GM03348 (cell line): Measurements from ENCODE around the gene RTN1.

ENCODE experiments used
- DNase-seq: peaks from one replicate; pipeline ENCODE4 v3.0.0; 2012; ENCODE audit warnings: low spot score

The RTN1 gene

GRCh38 chr14:59850458-59850857 lies 20.1 kb downstream of the RTN1 start:
- DNase-seq, result no peak

DNA sequence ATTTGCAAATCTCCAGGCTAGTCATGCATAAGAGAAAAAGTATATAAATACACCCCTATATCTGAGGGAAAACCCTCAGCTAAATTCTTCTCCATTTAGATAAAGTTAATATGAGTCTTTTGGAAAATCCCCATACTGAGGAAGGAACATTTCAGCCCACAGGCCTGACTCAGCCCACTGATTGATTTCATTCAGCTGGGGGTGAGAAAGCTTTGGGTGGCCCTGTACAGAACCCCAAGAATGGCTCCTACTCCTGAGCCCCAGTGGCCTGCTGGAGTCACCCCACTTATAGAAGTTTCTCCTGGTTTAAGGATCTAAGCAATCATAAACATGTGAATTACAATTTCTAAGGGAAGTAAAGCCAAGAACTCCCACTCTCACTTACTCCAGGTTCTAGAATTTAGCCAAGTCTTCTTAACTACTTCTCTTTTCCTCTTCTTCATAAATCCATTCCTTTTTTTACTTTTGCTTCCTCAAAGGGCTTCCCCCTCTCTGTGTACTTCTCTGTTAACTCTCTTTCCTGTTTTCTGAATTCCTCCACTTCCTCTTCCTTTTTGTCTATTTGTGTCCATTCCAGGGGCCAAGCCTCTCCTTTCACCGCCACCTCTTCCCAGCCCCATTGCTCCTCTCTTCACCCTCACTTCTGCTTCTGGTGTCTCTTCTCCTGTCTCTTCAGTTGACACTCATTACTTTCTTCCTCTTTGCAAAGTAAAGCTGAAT lies 21.0 kb downstream of the RTN1 start:
- DNase-seq, result no peak

- DNase-seq, result no peak
Measured at GRCh38 chr14:59848671-59849070, 21.9 kb downstream of the RTN1 start.

- DNase-seq, result no peak
Measured at GRCh38 chr14:59847711-59848110, 22.9 kb downstream of the RTN1 start.

DNA sequence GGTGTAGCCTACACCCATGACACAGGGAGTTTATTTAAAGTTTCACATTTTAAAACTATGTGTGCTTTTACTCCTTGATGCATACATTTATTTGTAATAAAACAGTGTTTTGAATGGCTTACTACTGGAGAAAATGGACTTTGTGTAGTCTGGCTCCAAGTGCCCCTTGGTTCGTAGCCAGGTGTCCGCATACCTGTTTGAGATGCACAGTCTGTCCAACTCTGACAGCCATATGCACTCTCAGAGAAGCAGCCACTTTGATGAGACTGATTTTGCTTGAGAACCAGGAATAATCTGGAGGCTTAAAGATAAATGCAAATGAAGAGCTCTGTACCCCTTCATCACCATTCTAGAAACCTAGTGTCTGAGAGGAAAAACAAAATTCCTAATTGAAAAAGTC lies 24.0 kb downstream of the RTN1 start:
- no peak for DNase-seq

DNA sequence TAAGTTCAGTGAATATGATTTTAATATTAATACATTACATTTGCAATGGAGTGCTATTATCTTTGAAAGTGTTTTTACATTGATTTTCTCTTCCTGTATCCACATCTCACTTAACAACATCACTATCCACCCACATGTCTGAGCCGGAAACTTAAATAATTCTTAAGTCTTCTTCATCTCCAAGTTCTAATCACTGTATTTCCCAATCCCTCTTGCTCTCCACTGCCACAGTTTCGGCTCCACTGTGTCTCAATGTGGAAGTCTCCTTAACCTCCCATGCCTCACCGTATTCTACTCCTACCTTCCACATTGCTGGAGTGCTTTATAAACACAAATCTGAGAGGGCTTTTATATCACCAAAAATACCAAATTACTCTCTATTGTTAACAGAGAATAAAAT lies 25.3 kb downstream of the RTN1 start:
- DNase-seq, result no peak

GRCh38 chr14:59844186-59844812 lies 26.3 kb downstream of the RTN1 start:
- no peak for DNase-seq

GRCh38 chr14:59836116-59836515 lies 34.5 kb downstream of the RTN1 start:
- no peak for DNase-seq

GRCh38 chr14:59832653-59833294 lies 37.8 kb downstream of the RTN1 start:
- no peak for DNase-seq

DNA sequence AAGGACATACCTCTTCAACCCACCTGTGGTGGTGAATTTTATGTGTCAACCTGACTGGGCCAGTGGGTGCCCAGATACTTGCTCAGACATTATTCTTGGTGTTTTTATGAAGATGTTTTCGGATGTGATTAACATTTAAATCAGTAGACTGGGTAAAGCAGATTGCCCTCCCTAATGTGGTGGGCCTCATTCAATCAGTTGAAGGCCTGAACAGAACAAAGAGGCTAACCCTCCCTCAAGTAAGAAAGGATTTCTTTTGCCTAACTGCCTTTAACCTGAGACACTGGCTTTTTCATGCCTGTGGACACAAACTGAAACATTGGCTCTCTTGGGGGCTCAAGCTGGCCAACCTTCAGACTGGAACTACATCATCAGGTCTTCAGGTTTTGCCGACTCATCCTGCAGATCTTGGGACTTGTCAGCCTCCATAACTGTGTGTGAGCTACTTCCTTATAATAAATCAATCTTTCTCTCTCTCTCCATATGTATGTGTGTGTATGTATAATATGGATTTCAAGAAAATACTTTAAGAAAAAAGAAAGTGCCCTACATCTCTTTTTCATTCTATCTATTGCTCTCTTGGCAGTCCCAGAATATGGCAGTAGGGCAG lies 39.4 kb downstream of the RTN1 start:
- no peak for DNase-seq

GRCh38 chr14:59830338-59830734 lies 40.2 kb downstream of the RTN1 start:
- no peak for DNase-seq

DNA sequence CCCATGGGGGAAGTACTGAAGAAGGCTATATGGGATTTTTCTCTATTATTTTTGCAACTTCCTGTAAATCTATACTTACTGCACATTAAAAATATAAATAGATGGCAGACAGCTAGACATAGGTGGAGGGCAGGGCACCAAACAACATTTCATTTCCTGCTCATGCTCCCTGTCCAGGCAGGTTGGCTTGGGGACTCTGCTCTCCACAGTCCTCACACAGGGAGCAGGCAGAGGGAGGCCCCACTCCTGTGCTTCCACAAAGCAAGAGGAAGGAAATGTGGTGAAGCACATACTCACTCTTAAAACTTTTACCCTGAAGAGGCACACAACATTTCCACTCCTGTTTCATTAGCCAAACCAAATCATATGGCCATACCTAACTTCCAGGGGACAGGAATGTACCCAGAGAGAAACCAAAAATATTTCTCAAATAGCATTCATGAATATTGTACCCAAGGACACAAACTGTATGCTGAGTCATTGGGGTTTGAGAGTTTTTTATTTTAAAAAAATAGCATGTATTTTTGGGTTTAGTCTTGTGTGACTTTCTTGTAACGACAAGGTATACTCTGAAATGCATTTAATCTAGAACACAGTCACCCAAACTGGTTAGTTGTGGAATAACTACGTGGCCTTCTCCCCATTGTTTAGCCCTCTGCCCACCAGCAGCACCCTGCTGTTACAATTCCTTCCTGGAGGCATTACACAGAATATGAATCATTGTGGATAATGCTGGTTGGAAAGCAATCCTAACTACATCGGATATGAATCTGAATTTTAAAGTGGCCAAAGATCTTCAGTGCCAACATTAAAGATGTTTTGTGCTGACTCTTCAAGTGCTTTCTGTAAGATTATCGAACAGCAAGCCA lies 40.9 kb downstream of the RTN1 start:
- no peak for DNase-seq

DNA sequence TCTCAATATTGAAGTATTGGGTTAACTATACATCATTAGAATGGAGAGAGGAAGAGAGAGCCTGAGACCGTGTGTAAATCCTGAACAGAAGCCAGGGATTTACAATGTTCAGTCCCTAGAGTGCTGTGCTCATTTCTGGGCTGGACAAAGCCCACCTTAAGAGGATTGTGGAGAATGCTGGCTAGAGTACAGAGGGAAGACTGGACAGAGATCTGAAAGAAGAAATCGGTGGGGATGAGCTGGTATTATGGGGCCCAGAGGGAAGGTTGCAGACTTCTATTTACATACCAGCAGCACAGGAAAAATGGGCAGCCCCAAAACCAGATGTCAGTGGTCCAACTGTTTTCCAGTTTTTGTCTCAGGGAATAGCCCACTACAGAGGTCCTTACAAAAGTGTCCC lies 42.3 kb downstream of the RTN1 start:
- no peak for DNase-seq

DNA sequence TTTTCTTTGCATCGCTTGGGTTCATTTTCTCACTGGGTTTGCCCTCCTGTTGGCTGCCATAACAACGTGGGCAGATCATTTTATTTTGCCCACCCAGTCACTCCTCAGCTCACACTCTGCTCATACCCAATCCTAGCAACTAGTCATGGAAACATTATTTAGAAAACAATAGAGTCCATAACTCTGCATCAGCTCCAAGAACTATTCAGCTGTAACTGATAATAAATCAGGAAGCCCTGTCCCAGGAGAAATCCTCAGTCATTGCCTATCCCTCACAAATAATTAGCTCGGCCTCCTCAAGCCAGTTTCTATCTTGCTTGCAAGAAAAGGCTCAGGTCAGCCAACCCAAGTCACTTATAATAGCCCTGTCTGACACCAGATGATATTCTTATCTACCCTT lies 43.2 kb downstream of the RTN1 start:
- DNase-seq, result no peak

GRCh38 chr14:59826150-59826549 lies 44.4 kb downstream of the RTN1 start:
- DNase-seq, result no peak

GRCh38 chr14:59823179-59823578 lies 47.4 kb downstream of the RTN1 start:
- DNase-seq, result no peak

DNA sequence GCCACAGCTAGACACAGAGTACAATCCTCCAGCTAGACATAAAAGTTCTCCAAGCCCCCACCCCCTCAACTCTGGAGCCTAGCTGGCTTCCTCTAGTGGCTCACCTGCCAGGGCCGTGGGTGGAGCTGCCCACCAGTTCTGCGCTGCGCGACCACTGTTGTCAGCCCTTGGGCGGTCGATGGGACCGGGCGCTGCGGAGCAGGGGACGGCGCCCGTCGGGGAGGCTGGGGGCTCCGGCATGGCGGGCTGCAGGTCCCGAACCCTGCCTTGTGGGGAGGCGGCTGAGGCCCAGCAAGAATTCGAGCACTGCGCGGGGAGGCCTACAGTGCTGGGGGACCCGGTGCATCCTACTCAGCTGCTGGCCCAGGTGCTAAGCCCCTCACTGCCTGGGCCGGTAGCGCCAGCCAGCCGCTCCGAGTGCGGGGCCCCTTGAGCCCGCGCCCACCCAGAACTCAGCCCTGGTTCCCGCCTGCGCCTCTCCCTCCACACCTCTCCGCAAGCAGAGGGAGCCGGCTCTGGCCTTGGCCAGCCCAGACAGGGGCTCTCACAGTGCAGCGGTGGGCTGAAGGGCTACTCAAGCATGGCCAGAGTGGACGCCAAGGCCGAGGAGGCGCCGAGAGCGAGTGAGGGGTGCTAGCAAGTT lies 51.0 kb downstream of the RTN1 start:
- no peak for DNase-seq

DNA sequence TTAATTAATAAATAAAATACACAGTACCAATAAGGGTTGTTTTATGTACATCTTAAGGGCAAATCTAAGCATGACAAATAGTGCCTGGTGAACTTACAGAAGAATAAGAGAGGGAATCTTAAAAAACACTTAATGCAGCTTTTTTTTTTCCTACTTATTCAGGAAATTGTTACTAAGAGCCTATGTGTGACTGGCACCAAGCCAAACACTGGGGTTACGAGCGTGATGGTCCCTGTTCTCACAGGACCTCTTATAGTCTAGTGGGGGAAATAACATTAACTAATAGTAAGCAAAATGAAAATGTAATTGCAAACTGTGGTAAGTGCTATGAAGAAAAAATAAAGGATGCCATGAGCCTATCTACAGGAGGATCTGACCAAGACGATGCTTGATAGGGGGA lies 53.6 kb downstream of the RTN1 start:
- no peak for DNase-seq

- DNase-seq, result no peak
Measured at GRCh38 chr14:59814988-59815387, 55.6 kb downstream of the RTN1 start.

- DNase-seq, result no peak
Measured at GRCh38 chr14:59811815-59812214, 58.8 kb downstream of the RTN1 start.

- DNase-seq, result no peak
Measured at GRCh38 chr14:59811073-59811472, 59.5 kb downstream of the RTN1 start.
